Adipocyte (in vitro differentiated cells): Measurements from ENCODE around the gene DMRTC2.

Experiments used
- DNase-seq: peaks from one replicate; pipeline ENCODE4 v3.0.0-alpha.2; 2015; ENCODE audit warnings: low read depth
- H3K27me3 ChIP-seq: replicated peaks from 2 replicates; pipeline ENCODE4 v1.7.0; 2013; ENCODE audit warnings: mild to moderate bottlenecking, low read length, moderate library complexity; ENCODE audit not compliant: control insufficient read depth, insufficient read depth
- H3K36me3 ChIP-seq: 2 replicates; pipeline ENCODE4 v1.7.0; 2013; ENCODE audit warnings: low read length, mild to moderate bottlenecking, moderate library complexity; ENCODE audit not compliant: control insufficient read depth, insufficient read depth, severe bottlenecking
- H3K4me1 ChIP-seq: 2 replicates; pipeline ENCODE4 v1.7.0; 2013; ENCODE audit warnings: mild to moderate bottlenecking, low read length, moderate library complexity; ENCODE audit not compliant: control insufficient read depth, insufficient read depth
- H3K4me3 ChIP-seq: 2 replicates; pipeline ENCODE4 v1.7.0; 2013; ENCODE audit warnings: mild to moderate bottlenecking, low read length, moderate library complexity
- H3K9ac ChIP-seq: 2 replicates; pipeline ENCODE4 v1.7.0; 2013; ENCODE audit warnings: mild to moderate bottlenecking, low read length, moderate library complexity
- H3K9me3 ChIP-seq: 2 replicates; pipeline ENCODE4 v1.7.0; 2013; ENCODE audit warnings: mild to moderate bottlenecking, low read length, moderate library complexity; ENCODE audit not compliant: control insufficient read depth

The DMRTC2 gene

GRCh38 chr19:41883821-41884733 is 39.2 kb downstream of the DMRTC2 start:
- Histone ChIP-seq H3K9ac (peak overlapping the region; percentile 96), H3K9me3 (no peaks in the 10 kb centered on the region), H3K4me3 (peak overlapping the region; percentile 99), H3K4me1 (peaks cover 17% of the 10 kb centered on the region), H3K36me3 (peaks cover 3% of the 10 kb centered on the region), H3K27me3 (no peaks in the 10 kb centered on the region)
- DNase-seq: peak; percentile 98

DNA sequence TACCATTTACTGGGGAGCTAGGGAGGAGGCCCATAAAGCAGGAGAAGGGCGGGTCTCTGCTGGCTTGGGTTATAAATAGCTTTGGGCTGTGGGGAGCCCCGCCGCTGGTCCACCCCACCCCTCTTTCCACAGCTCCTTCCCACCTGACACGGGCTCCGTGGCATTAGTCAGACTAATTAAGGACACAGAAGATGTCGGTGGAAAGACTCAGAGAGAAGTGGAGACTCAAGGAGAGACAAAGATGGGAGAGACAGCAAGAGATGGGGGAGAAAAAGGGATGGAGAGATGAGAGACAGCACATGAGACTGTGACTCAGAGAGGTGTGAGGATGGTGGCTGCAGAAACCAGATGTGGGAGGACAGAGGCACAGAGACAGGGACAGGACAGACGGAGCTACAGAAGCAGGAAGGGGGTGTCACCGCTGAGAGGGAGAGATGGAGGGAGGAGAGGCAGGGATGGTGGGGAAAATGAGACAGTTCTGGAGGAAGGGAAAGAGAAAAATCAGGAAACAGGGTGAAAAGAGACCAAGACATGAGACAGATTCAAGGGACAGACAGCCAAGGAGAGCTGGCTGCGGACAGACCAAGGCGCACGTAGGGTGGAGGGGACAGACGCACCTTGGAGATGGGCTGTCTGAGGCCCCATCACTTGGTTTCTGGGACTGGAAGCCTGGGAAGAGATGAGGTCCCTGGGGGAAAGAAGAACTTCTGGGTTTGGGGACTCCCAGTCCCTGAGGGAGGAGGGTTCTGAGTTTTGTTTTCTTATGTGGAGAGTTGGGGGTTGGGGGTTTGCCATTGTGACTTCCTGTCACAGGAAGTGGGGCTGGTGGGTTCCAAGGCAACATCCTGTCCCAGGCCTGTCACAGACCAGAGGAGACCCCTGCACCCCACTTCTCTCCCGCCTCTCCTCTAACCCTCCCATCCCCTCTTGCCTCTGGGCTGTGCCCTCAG is 42.2 kb downstream of the DMRTC2 start:
- no peak for DNase-seq
- Histone ChIP-seq H3K36me3 (peaks cover 21% of the 10 kb centered on the region), H3K27me3 (no peaks in the 10 kb centered on the region), H3K9ac (peak overlapping the region; percentile 7), H3K9me3 (no peaks in the 10 kb centered on the region), H3K4me1 (peaks cover 17% of the 10 kb centered on the region), H3K4me3 (no peak overlapping the region)

GRCh38 chr19:41887711-41888382 is 43.0 kb downstream of the DMRTC2 start:
- DNase-seq: no peak
- Histone ChIP-seq H3K4me3 (no peak overlapping the region), H3K27me3 (no peaks in the 10 kb centered on the region)

GRCh38 chr19:41888926-41889325 is 44.1 kb downstream of the DMRTC2 start:
- no peak for DNase-seq
- no peaks in the 10 kb centered on the region for H3K9me3 ChIP-seq
- H3K9ac ChIP-seq: no peak overlapping the region
- H3K4me3 ChIP-seq: no peak overlapping the region
- peaks cover 8% of the 10 kb centered on the region for H3K4me1 ChIP-seq
- no peaks in the 10 kb centered on the region for H3K27me3 ChIP-seq
- H3K36me3 ChIP-seq: peaks cover 32% of the 10 kb centered on the region

More at GRCh38 chr19:41887711-41888382, 43.0 kb downstream of the DMRTC2 start:
- Histone ChIP-seq H3K36me3 (peaks cover 30% of the 10 kb centered on the region), H3K9me3 (no peaks in the 10 kb centered on the region), H3K4me1 (peaks cover 13% of the 10 kb centered on the region), H3K9ac (no peak overlapping the region)

- peaks cover 3% of the 10 kb centered on the region for H3K4me1 ChIP-seq
- no peak for DNase-seq
- H3K9ac ChIP-seq: no peak overlapping the region
These were observed 45.1 kb downstream of the DMRTC2 start for GRCh38 chr19:41889896-41890295.

DNA sequence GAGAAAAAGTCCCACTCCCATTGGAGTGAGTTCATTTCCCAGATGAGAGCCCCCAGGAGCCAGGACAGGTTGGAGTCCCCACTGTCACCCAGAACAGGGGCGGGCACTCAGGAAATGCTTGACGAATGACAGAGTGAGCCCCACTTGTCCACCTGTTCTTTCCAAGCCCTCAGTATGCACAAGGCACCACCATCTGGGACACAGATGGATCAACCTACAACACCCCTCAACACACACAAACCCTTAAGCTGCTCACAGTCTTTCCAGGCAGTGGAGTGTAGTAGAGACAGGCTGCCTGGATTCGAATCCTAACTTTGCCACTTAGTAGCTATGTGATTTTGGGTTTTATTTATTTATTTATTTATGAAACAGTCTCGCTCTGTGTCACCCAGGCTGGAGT is 46.1 kb downstream of the DMRTC2 start:
- Histone ChIP-seq H3K4me3 (no peak overlapping the region), H3K36me3 (peaks cover 48% of the 10 kb centered on the region), H3K9ac (no peak overlapping the region), H3K9me3 (no peaks in the 10 kb centered on the region), H3K4me1 (no peaks in the 10 kb centered on the region), H3K27me3 (no peaks in the 10 kb centered on the region)
- DNase-seq: no peak

More at GRCh38 chr19:41889896-41890295, 45.1 kb downstream of the DMRTC2 start:
- H3K4me3 ChIP-seq: no peak overlapping the region
- peaks cover 38% of the 10 kb centered on the region for H3K36me3 ChIP-seq
- H3K27me3 ChIP-seq: no peaks in the 10 kb centered on the region
- no peaks in the 10 kb centered on the region for H3K9me3 ChIP-seq

DNA sequence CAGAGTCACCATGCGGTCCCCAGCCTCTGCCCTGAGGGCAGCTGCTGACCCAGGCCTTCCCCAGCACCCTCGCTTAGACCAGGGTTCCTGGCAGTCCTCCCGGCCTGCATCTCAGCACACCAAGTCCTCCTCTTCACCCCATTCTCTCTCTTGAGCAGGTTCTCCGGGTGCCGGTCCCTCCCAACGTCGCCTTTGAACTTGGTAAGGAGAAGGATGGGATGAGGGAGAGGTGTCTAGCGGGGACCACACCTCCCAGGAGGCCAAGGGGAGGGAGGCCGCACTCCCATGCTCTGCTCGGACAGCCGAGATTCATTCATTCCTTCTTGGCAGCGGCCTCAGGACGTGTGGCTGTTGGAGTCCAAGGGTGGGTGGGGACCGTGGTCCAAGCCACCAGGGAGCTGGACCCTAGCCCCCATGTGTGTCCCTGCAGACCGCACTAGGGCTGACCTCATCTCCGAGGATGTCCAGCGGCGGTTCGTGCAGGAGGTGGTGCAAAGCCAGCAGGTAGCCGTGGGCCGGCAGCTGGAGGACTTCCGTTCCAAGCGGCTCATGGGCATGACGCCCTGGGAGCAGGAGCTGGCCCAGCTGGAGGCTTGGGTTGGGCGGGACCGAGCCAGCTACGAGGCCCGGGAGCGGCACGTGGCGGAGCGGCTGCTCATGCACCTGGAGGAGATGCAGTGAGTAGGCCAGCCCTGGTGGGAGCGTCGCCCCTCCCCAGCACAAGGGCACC is 47.5 kb downstream of the DMRTC2 start:
- no peak for DNase-seq
- no peaks in the 10 kb centered on the region for H3K27me3 ChIP-seq
- no peak overlapping the region for H3K4me3 ChIP-seq
- H3K4me1 ChIP-seq: no peaks in the 10 kb centered on the region
- no peak overlapping the region for H3K9ac ChIP-seq
- H3K36me3 ChIP-seq: peaks cover 54% of the 10 kb centered on the region
- no peaks in the 10 kb centered on the region for H3K9me3 ChIP-seq

DNA sequence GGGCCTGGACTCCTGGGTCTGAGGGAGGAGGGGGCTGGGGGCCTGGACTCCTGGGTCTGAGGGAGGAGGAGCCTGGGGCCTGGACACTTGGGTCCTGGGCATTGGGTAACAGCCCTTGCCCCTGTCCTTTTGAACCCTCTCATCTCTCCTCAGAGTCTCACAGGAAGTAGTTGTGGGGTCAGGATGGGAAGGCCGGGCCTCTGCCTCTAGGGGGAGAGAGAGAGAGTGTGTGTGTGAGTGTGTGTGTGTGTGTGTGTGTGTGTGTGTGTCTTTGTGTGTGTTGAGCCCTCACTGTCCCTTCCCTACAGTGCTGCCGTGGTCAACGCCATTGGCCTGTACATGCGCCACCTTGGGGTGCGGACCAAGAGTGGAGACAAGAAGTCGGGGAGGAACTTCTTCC is 49.1 kb downstream of the DMRTC2 start:
- no peak overlapping the region for H3K4me3 ChIP-seq
- no peaks in the 10 kb centered on the region for H3K27me3 ChIP-seq
- peaks cover 53% of the 10 kb centered on the region for H3K36me3 ChIP-seq
- no peaks in the 10 kb centered on the region for H3K9me3 ChIP-seq
- H3K4me1 ChIP-seq: peaks cover 15% of the 10 kb centered on the region
- H3K9ac ChIP-seq: no peak overlapping the region
- DNase-seq: no peak

DNA sequence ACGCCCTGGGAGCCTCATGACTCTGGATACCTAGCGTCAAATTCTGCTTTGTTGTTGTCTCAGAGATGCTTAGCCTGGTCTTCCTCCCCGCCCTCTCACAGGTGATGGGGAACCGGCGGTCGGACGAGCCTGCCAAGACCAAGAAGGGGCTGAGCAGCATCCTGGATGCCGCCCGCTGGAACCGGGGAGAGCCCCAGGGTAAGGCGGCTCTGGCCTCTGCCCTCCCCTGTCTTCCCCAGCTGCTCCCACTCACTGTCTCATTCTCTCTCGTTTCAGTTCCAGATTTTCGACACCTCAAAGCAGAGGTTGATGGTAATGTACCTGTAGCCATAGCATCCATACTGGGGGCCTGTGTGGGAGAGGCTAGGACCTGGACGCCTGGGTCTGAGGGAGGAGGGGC is 49.5 kb downstream of the DMRTC2 start:
- Histone ChIP-seq H3K36me3 (peaks cover 52% of the 10 kb centered on the region), H3K4me3 (no peak overlapping the region), H3K9me3 (no peaks in the 10 kb centered on the region), H3K4me1 (peaks cover 19% of the 10 kb centered on the region), H3K27me3 (no peaks in the 10 kb centered on the region), H3K9ac (no peak overlapping the region)
- DNase-seq: no peak

DNA sequence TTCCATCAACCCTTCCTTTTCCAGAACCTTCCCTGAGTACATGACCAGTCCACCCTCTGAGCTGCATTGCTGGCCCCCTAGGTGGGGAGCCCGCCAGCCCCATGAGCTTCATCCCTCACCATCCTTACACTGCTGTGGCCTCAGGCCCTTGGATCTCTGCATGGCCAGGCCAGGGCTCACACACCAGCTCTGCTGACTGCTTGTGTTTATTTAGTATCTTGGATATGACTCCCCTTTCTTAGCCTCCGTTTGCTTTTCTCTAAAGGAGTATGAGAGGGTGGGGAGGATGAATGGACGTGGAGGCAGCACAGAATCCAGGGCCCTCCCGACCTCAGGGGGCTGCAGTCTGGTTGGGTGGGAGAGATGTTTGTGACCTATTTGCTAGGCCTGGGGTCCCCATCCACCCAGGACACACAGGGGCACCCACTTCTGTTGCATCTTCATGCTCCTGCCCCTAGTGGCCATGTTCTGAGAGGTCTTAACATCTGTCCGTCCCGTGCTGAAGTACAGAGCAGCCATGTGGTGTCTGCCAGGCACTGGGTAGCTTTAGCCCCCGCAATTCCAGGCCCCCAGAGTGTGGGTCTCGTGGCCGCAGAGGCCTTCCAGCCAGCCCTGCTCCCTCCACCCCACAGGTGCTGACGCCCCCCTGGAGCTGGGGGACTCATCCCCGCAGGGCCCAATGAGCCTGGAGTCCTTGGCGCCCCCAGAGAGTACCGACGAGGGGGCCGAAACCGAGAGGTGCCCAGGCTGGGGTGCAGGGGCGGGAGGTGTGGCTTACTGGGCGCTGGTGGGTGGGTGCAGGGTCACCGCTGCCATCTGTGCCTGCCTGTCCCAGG is 51.1 kb downstream of the DMRTC2 start:
- Histone ChIP-seq H3K9me3 (no peaks in the 10 kb centered on the region), H3K9ac (no peak overlapping the region), H3K4me1 (peaks cover 19% of the 10 kb centered on the region), H3K27me3 (no peaks in the 10 kb centered on the region), H3K4me3 (no peak overlapping the region), H3K36me3 (peaks cover 54% of the 10 kb centered on the region)
- no peak for DNase-seq
